Right lung (tissue), 5 donors: ENCODE data around the gene NCOA5. TPM values are rescaled to one million over a fixed set of nuclear protein-coding genes. Genes with fewer than 3 reads are reported as not detected.

Experiments used
- DNase-seq, 2 donors: peaks; one replicate each; pipeline ENCODE4 v3.0.0-alpha.2; 2013
- polyA plus RNA-seq, 5 donors: library from polyadenylated mRNA; unstranded; fragments of 120-200 nt; gene quantifications; one replicate each; pipeline versions ENCODE4 v1.2.1 to v1.2.3, GENCODE V29; 2013; ENCODE audit warnings: inconsistent platforms in 1 of 5, low replicate concordance in 1 of 5; ENCODE audit not compliant: insufficient read length in 5 of 5, insufficient read depth in 1 of 5

The NCOA5 gene
- polyA plus RNA-seq, 5 donors: 45.0 to 58.9 (median 49.9) TPM

DNA sequence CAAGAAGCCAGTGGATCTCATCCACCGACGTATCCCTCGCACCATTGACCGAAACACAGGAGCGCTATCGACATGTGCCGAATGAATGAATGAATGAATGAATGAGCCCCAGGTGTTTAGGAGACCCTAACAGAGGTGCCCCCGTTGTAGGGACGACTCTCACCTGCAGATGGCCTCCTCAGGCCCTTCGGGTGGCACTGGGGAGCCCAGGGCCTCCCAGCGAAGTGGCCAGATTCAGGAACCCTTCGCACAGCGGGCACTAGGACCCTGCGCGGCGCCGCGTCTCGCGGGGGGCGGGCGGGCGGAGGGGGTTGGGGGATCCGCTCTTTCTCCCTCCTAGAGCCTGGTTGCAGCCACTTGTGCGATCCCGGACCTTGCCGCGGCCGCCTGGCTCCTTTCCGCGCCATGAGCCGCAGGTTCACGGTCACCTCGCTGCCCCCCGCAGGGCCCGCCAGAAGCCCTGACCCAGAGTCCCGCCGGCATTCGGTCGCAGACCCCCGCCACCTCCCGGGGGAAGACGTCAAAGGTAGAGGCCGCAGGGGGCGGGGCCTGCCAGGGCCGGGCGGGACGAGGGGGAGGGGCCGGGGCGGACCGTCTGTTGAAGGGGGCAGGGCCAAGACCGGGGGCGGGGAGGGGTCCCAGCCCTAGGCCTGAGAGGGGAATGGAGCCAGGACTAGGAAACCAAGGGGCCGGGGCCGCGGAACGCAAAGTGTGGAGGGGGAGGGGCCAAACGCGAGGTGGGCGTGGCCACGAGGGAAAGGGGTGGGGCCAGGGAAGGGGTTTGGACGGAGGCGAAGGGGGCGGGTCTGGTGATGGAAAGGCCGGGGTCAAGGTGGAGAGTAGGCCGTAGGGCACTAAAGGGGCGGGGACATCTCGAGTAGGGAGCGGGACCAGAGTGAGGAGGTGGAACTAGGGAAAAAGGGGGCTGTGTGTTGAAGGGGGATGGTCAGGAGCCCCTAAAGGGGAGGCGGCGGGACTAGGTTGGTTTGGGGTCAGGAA, 68.1 kb downstream of the NCOA5 start:
- no peak for DNase-seq

DNA sequence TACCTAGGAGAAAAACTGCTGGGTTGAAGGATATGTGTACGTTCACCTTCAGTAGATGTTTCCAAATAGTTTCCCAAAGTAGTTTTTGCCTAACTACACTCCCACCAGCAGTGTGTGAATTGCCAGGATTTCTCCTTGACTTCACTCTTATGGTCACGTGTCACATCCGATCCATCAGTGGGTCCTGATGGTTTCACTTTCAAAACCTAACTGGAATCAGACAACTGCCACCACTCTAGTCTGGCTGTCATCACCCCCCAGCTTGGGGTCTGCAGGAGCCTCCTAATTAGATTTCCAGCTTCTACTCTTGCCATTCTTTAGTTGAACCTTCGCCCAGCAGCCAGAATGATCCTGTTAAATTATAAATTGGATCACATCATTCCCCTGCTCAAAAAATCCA, 69.2 kb downstream of the NCOA5 start:
- DNase-seq: no peak

DNA sequence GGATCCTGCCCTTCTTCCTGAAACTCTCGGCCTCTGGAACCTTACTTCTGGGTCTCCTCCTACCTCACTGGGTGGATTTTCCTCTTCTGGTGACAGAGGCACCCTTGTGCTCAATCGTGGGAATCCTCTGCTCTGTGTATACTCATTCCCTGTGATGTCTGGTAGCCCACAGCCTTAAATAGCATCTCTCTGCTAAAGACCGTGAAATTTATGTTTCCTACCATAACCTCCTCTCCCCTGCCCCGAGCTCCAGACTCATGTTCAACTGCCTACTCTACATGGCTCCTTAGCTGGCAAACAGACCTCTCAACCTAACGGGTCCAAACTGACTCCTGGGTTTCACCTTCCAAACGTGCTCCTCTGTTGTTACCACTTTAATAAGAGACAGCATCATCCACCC, 71.2 kb downstream of the NCOA5 start:
- no peak for DNase-seq

DNA sequence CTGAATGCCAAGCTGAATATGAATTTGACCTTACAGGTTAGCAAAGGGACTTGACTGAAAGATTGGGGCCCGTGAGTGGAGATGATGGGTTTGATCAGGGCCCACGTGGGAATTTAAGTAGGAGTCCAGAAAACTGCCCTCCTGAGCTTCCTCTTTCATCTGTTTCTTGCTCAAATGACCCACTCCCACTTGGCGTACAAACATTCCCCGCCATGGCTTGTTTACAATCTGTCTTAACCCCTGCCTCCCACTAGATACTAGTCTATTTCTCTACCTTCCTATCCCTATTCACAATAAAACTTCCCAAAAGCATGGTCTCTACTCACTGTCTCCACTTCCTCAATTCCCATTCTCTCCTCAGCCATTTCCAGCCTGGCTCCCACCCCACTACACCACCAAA, 71.7 kb downstream of the NCOA5 start:
- no peak for DNase-seq

DNA sequence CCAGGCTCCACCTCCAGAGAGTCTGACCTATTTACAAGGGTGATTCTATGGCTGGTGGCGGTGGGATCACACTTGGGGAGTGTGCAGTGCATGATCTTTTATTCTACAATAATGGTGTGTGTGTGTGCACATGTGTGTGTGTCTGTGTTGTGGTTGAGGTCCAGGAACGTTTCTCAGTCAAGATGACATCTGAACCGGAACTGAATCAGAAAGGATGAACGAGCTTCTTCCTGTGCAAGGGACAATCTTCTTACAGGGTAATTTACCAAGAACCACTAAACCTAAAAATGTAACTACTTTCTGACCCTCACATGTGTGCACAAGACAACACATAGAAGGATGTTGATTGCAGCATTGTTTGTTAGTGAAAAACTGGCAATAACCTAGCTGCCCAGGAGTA, 72.5 kb downstream of the NCOA5 start:
- DNase-seq: no peak

DNA sequence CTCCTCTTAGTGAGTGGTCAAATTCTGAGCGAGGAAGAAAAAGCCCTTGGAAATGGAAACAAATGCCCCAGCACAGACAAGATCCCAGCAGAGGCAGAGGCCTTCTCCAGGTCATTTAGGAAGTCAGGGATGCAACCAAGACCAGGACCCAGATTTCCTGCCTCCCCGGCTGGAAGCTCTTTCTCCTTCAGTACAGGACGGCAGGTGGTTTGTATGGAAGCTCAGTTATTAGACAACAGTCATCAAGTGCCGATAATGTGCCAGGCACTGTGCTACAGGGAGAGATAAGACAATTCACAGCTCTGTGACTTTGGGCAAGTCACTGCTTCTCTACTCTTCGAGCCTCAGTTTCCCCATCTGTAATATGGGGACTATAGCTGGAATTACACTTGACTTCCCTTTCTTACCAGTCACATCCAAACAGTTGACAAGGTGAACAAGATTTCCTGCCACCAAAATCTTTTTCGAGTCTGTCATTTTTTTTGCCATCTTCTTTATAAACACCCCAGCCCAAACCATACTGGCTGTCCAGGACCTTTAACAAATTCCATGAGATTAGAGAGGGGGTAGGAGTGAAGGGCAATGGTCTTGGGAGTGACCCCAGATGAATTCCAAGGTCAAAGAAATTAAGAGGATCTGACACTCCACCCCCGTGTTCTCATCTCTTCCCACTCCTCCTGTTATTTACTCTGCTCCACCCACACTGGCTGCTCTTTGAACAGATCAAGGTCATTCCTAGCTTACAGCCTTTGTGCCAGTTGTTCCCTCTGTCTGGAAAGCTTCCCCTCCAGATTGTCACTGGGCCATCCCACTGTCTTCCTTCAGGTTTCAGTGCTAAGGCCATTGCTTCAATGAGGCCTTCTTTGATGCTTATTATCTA, 75.0 kb downstream of the NCOA5 start:
- DNase-seq: no peak

DNA sequence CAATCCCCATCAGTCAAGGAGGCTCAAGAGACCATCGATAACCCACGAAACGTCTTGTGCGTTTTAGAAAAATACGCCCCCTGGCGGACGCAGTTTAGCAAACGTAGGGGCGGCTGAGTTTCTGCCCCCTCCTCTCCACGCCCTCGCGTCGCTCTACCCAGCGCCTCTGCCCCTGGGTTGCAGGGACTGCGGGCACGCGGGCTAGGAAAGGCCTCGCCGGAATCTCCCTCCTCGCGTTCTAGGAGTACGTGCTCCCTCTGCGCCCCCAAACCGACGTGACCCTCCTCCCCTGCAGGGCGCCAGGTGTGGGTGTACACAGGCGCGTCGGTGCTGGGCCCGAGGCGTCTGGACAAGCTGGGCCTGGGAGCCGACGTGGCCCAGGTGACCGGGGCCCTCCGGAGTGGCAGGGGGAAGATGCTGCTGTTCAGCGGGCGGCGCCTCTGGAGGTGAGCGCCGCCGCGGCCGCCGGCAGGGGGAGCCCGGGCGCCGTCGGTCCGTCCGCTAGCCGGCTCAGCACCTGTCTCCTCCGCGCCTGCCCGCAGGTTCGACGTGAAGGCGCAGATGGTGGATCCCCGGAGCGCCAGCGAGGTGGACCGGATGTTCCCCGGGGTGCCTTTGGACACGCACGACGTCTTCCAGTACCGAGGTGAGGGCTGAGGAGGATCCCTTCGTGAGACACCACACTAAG, 75.8 kb downstream of the NCOA5 start:
- no peak for DNase-seq

DNA sequence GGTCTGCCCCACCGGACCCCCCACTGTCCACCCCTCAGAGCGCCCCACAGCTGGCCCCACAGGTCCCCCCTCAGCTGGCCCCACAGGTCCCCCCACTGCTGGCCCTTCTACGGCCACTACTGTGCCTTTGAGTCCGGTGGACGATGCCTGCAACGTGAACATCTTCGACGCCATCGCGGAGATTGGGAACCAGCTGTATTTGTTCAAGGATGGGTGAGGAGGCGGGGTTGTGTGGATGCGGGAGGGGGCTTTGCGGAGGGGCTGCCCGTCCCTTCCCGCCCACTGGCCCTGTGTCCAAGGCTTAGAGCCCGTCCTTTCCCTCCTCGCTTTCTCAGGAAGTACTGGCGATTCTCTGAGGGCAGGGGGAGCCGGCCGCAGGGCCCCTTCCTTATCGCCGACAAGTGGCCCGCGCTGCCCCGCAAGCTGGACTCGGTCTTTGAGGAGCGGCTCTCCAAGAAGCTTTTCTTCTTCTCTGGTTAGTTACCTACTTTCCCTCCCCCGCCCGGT, 76.4 kb downstream of the NCOA5 start:
- DNase-seq: no peak

DNA sequence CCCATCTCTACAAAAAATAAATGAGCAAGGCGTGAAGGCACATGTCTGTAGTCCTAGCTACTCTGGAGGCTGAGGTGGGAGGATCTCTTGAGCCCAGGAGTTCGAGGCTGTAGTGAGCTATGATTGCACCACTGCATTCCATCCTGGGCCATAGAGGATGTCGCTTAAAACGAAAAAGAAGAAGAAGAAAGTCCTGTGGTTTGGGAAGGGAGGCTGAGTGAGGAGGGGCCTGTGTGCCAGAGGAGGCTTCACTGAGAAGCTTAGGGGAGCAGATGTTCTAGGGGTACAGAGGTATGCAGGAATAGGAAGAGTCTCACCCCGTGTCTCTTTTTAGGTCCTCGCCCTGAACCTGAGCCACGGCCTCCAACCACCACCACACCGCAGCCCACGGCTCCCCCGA, 76.8 kb downstream of the NCOA5 start:
- DNase-seq: no peak

DNA sequence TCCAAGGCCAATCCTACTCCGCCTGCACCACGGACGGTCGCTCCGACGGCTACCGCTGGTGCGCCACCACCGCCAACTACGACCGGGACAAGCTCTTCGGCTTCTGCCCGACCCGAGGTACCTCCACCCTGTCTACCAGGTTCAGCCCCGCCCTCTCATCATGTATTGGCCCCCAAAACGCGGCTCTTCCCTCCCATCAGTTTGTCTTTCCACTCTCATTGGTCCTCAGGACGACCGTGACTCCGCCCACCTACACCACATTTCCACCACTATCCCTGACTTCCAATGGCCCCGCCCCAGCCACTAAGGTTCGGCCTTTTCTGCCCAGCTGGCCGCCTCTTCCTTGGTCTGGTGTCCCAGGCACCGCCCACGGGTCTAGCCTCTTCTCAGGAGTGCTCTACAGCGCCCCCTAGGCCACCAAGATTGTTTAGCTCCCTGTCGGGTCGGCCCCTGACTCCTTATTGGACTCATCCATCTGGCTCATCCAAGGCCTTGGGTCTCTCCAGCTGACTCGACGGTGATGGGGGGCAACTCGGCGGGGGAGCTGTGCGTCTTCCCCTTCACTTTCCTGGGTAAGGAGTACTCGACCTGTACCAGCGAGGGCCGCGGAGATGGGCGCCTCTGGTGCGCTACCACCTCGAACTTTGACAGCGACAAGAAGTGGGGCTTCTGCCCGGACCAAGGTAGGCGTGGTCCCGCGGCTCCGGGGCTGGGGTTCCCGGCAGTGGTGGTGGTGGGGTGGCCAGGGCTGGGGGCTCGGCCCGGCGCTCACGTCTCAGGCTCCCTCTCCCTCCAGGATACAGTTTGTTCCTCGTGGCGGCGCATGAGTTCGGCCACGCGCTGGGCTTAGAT, 77.9 kb downstream of the NCOA5 start:
- no peak for DNase-seq

Other genes with a start within 250 kb of the NCOA5 start
- gene ACOT8, start 232.6 kb downstream of the NCOA5 start, polyA plus RNA-seq: 10 to 100 TPM; 19.2 to 28.4 (median 22.0) TPM
- 1 to 10 TPM; 5.0 to 5.9 (median 5.4) TPM for gene ZSWIM3, start 232.3 kb downstream of the NCOA5 start, polyA plus RNA-seq
- gene ZSWIM1, start 208.7 kb downstream of the NCOA5 start, polyA plus RNA-seq: 10 to 100 TPM; 12.0 to 15.5 (median 14.3) TPM
- gene SPATA25, start 202.3 kb downstream of the NCOA5 start, polyA plus RNA-seq: 1 to 10 TPM; 1.3 to 3.6 (median 3.4) TPM
- gene NEURL2, start 198.8 kb downstream of the NCOA5 start, polyA plus RNA-seq: 1 to 10 TPM; 3.4 to 5.2 (median 4.2) TPM
- 10 to 100 TPM; 69.0 to 75.0 (median 72.0) TPM for gene CTSA, start 198.6 kb downstream of the NCOA5 start, polyA plus RNA-seq
- 10 to 100 TPM; 36.4 to 72.4 (median 44.1) TPM for gene PLTP, start 177.8 kb downstream of the NCOA5 start, polyA plus RNA-seq
- gene PCIF1, start 155.3 kb downstream of the NCOA5 start, polyA plus RNA-seq: 10 to 100 TPM; 35.5 to 51.2 (median 44.2) TPM
- 10 to 100 TPM; 15.0 to 21.3 (median 16.9) TPM for gene ZNF335, start 117.8 kb downstream of the NCOA5 start, polyA plus RNA-seq
- gene MMP9, start 81.1 kb downstream of the NCOA5 start, polyA plus RNA-seq: under 1 TPM; 0.38 to 0.53 (median 0.46) TPM
- gene SLC12A5, start 60.7 kb downstream of the NCOA5 start, polyA plus RNA-seq: 1 to 10 TPM; 1.1 to 2.3 (median 1.7) TPM
- 10 to 100 TPM; 13.7 to 19.4 (median 17.1) TPM for gene CD40, start 28.4 kb upstream of the NCOA5 start, polyA plus RNA-seq
- under 1 TPM; 0.04 to 0.12 (median 0.06) TPM for gene CDH22, start 218.5 kb upstream of the NCOA5 start, polyA plus RNA-seq